HepG2 (cell line): ENCODE results near the gene LITAFD. TPM values are rescaled to one million over a fixed set of nuclear protein-coding genes. Genes with fewer than 3 reads are reported as not detected.

ENCODE experiments used
- DNMT3B ChIP-seq: conservative IDR thresholded peaks from 2 replicates; pipeline ENCODE4 v1.6.1; 2016; ENCODE audit warnings: missing biosample characterization, control low read depth
- HMG20A ChIP-seq: IDR thresholded peaks from 2 replicates; pipeline ENCODE4 v1.6.1; 2016; ENCODE audit warnings: borderline replicate concordance
- KLF9 ChIP-seq: IDR thresholded peaks from 2 replicates; pipeline ENCODE4 v1.6.1; 2016; ENCODE audit warnings: low read depth
- MAZ ChIP-seq, 2 experiments: sonication (generic) in 1 of 2; formaldehyde crosslinking in 1 of 2; IDR thresholded peaks; 2 replicates each; pipeline versions ENCODE4 v1.5.0 to v1.6.1; 2012 to 2020; ENCODE audit warnings: low read depth in 2 of 2, mild to moderate bottlenecking in 2 of 2, borderline replicate concordance in 1 of 2, improper control_type of control experiment in 1 of 2, low read length in 1 of 2, missing genetic modification reagents in 1 of 2, moderate library complexity in 1 of 2
- MEIS1 ChIP-seq: sonication (generic); formaldehyde crosslinking; IDR thresholded peaks from 2 replicates; pipeline ENCODE4 v1.9.0; 2021; ENCODE audit warnings: mild to moderate bottlenecking, missing genetic modification reagents, moderate library complexity, borderline replicate concordance
- NR2F2 ChIP-seq: IDR thresholded peaks from 2 replicates; pipeline ENCODE4 v1.6.1; 2012; ENCODE audit warnings: low read depth, inconsistent platforms, borderline replicate concordance
- PAF1 ChIP-seq: IDR thresholded peaks from 2 replicates; pipeline ENCODE4 v1.6.1; 2016; ENCODE audit warnings: missing genetic modification reagents, missing compliant biosample characterization
- PAWR ChIP-seq: sonication (generic); formaldehyde crosslinking; IDR thresholded peaks from 2 replicates; pipeline ENCODE4 v1.4.0; 2020; ENCODE audit warnings: missing genetic modification reagents, mild to moderate bottlenecking, borderline replicate concordance
- RARA ChIP-seq: IDR thresholded peaks from 2 replicates; pipeline ENCODE4 v1.6.1; 2016; ENCODE audit warnings: missing genetic modification reagents, missing compliant biosample characterization
- RARG ChIP-seq: sonication (generic); formaldehyde crosslinking; IDR thresholded peaks from 2 replicates; pipeline ENCODE4 v1.4.0; 2020; ENCODE audit warnings: low read depth, mild to moderate bottlenecking, missing genetic modification reagents
- SAFB2 ChIP-seq: sonication (generic); formaldehyde crosslinking; IDR thresholded peaks from 2 replicates; pipeline ENCODE4 v1.5.1; 2020; ENCODE audit warnings: missing genetic modification reagents, low read depth, mild to moderate bottlenecking, borderline replicate concordance
- SNAI1 ChIP-seq: sonication (generic); formaldehyde crosslinking; IDR thresholded peaks from 2 replicates; pipeline ENCODE4 v1.5.0; 2020; ENCODE audit warnings: mild to moderate bottlenecking, missing genetic modification reagents, borderline replicate concordance
- ZNF10 ChIP-seq: sonication (generic); formaldehyde crosslinking; IDR thresholded peaks from 2 replicates; pipeline ENCODE4 v1.4.0; 2020; ENCODE audit warnings: mild to moderate bottlenecking, low read depth, missing genetic modification reagents, borderline replicate concordance
- ZNF607 ChIP-seq: sonication (generic); formaldehyde crosslinking; IDR thresholded peaks from 2 replicates; pipeline ENCODE4 v1.5.1; 2020; ENCODE audit warnings: missing genetic modification reagents, mild to moderate bottlenecking, borderline replicate concordance
- ZNF766 ChIP-seq: sonication (generic); formaldehyde crosslinking; IDR thresholded peaks from 2 replicates; pipeline ENCODE4 v1.5.0; 2020; ENCODE audit warnings: missing genetic modification reagents, borderline replicate concordance
- polyA plus RNA-seq, 8 experiments: library from polyadenylated mRNA; depleted of rRNA in 3 of 8; stranded (reverse) in 7 of 8; unstranded in 1 of 8; fragments of >200 nt; fragmentation: Illumina TruSeq in 4 of 8; extraction: Trizol in 4 of 8; gene quantifications; 2 replicates each; pipeline versions ENCODE4 v1.2.1 to v1.2.3, GENCODE V29; 2011 to 2016; ENCODE audit warnings: low read depth in 4 of 8, missing spikeins in 1 of 8, mixed read lengths in 1 of 8; ENCODE audit not compliant: insufficient read depth in 1 of 8
- total RNA-seq, 5 experiments: library from RNA; depleted of rRNA; stranded (reverse); fragments of >200 nt; fragmentation: Illumina TruSeq; extraction: Trizol; gene quantifications; 2 replicates each; pipeline ENCODE4 v1.2.3, GENCODE V29; 2016; ENCODE audit warnings: low read depth in 1 of 5
- TF ChIP-seq, protein P1 (sequence below): IDR thresholded peaks from 2 replicates; pipeline ENCODE4 v1.6.1; 2012; ENCODE audit warnings: low read length, improper control_type of control experiment
- TF ChIP-seq, protein P2 (sequence below): sonication (generic); formaldehyde crosslinking; conservative IDR thresholded peaks from 2 replicates; pipeline ENCODE4 v1.4.0; 2020; ENCODE audit warnings: missing genetic modification reagents
- TF ChIP-seq, protein P3 (sequence below): sonication (generic); formaldehyde crosslinking; IDR thresholded peaks from 2 replicates; pipeline ENCODE4 v1.8.1; 2023; ENCODE audit warnings: mild to moderate bottlenecking, missing genetic modification reagents, borderline replicate concordance
- TF ChIP-seq, protein P4 (sequence below): sonication (generic); formaldehyde crosslinking; IDR thresholded peaks from 2 replicates; pipeline ENCODE4 v1.5.0; 2020; ENCODE audit warnings: mild to moderate bottlenecking, missing genetic modification reagents, borderline replicate concordance

LITAFD gene
- total and polyA plus RNA-seq, 2 of the 13 experiments (the other 11 are each of a cell fraction or from before 2014, with no cell fraction given), result not detected

DNA sequence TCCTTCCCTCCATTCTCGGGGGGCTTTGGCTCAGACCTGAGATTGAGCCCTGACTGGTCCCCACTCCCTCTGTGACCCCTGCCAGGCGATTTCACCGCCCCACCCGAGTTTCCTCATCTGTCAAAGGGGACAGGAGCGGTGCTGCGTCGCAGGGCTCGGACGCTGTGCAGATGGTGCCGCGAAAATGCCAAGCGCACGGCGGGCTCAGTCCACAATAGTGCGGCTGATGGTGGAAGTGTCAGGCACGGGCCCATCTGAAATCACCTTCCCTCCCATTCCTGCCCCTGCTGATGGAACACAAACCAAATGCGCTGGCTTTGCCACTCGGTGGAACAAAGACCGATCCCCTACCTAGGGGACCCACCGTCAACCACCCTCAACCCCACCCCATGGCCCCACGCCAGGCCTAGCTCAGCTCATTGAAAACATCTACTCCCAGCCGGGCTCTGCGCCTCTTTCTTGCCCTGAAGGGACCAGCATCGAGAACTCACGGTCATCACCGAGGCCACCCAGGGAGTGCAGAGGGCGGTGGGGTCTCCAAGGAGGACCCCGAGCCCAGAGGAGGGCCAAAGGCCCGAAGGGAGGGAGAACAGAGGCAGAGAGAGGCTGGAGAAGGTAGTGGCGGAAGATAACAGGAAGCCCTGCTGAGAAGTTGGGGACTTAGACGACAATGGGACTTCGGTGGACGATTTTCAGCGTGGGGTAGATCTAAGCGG is 14.8 kb upstream of the LITAFD start (continued):
- TF ChIP-seq, protein P1, sequence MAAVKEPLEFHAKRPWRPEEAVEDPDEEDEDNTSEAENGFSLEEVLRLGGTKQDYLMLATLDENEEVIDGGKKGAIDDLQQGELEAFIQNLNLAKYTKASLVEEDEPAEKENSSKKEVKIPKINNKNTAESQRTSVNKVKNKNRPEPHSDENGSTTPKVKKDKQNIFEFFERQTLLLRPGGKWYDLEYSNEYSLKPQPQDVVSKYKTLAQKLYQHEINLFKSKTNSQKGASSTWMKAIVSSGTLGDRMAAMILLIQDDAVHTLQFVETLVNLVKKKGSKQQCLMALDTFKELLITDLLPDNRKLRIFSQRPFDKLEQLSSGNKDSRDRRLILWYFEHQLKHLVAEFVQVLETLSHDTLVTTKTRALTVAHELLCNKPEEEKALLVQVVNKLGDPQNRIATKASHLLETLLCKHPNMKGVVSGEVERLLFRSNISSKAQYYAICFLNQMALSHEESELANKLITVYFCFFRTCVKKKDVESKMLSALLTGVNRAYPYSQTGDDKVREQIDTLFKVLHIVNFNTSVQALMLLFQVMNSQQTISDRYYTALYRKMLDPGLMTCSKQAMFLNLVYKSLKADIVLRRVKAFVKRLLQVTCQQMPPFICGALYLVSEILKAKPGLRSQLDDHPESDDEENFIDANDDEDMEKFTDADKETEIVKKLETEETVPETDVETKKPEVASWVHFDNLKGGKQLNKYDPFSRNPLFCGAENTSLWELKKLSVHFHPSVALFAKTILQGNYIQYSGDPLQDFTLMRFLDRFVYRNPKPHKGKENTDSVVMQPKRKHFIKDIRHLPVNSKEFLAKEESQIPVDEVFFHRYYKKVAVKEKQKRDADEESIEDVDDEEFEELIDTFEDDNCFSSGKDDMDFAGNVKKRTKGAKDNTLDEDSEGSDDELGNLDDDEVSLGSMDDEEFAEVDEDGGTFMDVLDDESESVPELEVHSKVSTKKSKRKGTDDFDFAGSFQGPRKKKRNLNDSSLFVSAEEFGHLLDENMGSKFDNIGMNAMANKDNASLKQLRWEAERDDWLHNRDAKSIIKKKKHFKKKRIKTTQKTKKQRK, result no peak
- no peak for TF ChIP-seq ZNF766 (CRISPR knock-in tag)
- no peak for TF ChIP-seq SNAI1 (CRISPR knock-in tag)
- TF ChIP-seq, protein P2, sequence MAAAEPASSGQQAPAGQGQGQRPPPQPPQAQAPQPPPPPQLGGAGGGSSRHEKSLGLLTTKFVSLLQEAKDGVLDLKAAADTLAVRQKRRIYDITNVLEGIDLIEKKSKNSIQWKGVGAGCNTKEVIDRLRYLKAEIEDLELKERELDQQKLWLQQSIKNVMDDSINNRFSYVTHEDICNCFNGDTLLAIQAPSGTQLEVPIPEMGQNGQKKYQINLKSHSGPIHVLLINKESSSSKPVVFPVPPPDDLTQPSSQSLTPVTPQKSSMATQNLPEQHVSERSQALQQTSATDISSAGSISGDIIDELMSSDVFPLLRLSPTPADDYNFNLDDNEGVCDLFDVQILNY (CRISPR knock-in tag), result 0 out of 2 replicates have a peak, but pooled peaks have one; percentile 7
- 0 out of 2 replicates have a peak, but pooled peaks have one; percentile 8 for TF ChIP-seq HMG20A (CRISPR knock-in tag)
- no peak for TF ChIP-seq KLF9
- TF ChIP-seq PAWR (CRISPR knock-in tag), result 0 out of 2 replicates have a peak, but pooled peaks have one; percentile 37
- TF ChIP-seq MEIS1 (CRISPR knock-in tag), result peak; percentile 84; the same call in 1 of the 2 replicates
- no peak for TF ChIP-seq PAF1 (CRISPR knock-in tag)
- no peak for TF ChIP-seq SAFB2 (CRISPR knock-in tag)
- TF ChIP-seq, protein P3, sequence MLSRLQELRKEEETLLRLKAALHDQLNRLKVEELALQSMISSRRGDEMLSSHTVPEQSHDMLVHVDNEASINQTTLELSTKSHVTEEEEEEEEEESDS (CRISPR knock-in tag), result no peak
- no peak for TF ChIP-seq MAZ (IDR thresholded peaks at IDR 0.05; ENCODE audit: borderline replicate concordance, low read depth, low read length)
- TF ChIP-seq MAZ (CRISPR knock-in tag; IDR thresholded peaks at IDR 0.05; ENCODE audit: low read depth), result no peak
- TF ChIP-seq, protein P4, sequence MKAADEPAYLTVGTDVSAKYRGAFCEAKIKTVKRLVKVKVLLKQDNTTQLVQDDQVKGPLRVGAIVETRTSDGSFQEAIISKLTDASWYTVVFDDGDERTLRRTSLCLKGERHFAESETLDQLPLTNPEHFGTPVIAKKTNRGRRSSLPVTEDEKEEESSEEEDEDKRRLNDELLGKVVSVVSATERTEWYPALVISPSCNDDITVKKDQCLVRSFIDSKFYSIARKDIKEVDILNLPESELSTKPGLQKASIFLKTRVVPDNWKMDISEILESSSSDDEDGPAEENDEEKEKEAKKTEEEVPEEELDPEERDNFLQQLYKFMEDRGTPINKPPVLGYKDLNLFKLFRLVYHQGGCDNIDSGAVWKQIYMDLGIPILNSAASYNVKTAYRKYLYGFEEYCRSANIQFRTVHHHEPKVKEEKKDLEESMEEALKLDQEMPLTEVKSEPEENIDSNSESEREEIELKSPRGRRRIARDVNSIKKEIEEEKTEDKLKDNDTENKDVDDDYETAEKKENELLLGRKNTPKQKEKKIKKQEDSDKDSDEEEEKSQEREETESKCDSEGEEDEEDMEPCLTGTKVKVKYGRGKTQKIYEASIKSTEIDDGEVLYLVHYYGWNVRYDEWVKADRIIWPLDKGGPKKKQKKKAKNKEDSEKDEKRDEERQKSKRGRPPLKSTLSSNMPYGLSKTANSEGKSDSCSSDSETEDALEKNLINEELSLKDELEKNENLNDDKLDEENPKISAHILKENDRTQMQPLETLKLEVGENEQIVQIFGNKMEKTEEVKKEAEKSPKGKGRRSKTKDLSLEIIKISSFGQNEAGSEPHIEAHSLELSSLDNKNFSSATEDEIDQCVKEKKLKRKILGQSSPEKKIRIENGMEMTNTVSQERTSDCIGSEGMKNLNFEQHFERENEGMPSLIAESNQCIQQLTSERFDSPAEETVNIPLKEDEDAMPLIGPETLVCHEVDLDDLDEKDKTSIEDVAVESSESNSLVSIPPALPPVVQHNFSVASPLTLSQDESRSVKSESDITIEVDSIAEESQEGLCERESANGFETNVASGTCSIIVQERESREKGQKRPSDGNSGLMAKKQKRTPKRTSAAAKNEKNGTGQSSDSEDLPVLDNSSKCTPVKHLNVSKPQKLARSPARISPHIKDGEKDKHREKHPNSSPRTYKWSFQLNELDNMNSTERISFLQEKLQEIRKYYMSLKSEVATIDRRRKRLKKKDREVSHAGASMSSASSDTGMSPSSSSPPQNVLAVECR (CRISPR knock-in tag), result no peak; the same call in 1 of the 2 replicates
- no peak for TF ChIP-seq RARG (CRISPR knock-in tag)
- no peak for TF ChIP-seq RARA (CRISPR knock-in tag)
- 0 out of 2 replicates have a peak, but pooled peaks have one; percentile 23 for TF ChIP-seq ZNF607 (CRISPR knock-in tag)
- no peak for TF ChIP-seq ZNF10 (CRISPR knock-in tag)
- no peak for TF ChIP-seq NR2F2
- TF ChIP-seq DNMT3B (CRISPR knock-in tag), result no peak
